GM21723 (cell line): Measurements from ENCODE around the gene ERICH2.

ENCODE experiments used
- ATAC-seq: cut with Tn5 transposase; IDR thresholded peaks from one replicate; pipeline ENCODE4 v1.9.1; 2021; ENCODE audit warnings: mild to moderate bottlenecking, moderate library complexity; ENCODE audit not compliant: unreplicated experiment

Gene ERICH2

DNA sequence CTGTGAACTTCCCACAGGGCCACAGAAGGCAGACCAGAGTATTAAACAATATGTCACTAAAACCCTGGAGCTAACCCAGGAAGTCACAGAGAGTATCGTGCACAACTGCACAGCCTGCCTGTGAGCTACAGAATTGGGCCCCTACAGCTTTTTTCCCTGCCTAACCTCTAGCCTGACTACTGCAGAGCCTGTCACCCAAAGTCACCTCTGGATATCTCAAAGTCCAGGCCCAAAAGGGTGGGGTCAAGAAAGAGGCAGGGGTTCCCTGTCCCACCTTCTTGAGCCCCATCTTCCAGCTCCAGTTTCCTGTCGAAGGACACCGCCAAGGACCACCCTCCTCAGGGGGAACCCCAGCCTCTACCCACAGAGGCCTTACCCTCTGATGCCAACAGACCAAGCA is 60.0 kb downstream of the ERICH2 start:
- ATAC-seq, result no peak

- ATAC-seq, result no peak
These were observed 60.9 kb downstream of the ERICH2 start for GRCh38 chr2:170831115-170831514.

GRCh38 chr2:170836027-170836426 is 65.8 kb downstream of the ERICH2 start:
- no peak for ATAC-seq

DNA sequence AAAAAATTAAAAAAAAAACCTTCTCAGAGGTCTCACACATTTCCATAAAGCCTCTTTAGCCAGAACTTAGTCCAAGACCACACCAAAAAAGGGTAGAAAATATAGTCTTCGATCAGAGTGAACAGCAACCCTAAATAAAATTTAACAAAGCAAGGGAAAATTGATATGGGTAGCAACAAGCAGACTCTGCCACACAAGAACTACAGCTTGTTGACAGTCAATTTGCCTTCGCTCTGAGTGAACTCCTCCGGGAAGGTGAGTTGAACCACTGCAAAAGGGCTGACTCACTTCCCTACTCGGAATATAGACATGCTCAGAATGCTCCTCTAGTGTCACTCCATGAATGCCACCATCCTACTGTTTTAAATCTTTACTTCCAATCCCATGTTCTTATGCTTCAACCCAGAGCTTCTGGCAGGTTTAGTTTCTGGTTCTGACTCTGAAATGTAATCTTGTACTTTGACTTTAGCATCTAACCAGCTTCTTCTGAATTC is 70.6 kb downstream of the ERICH2 start:
- no peak for ATAC-seq

DNA sequence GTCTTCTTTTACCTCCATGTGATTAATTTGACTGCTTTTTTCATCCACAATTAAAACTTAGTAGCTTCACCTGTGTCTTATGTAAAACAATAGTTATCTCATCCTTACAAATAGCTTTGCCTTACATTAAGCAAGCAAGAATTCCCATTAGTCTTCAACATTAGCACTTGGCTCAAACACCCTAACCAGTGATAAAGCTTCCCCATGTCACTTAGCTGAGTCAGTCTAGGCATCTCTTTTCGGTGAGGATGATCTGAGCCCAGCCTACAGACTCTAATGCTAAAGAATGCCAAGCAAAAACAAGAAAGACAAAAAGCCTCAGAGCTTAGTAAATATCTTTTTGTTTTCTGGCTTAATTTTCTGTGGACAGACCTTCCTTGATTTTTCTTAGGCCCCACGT is 72.6 kb downstream of the ERICH2 start:
- ATAC-seq, result no peak

DNA sequence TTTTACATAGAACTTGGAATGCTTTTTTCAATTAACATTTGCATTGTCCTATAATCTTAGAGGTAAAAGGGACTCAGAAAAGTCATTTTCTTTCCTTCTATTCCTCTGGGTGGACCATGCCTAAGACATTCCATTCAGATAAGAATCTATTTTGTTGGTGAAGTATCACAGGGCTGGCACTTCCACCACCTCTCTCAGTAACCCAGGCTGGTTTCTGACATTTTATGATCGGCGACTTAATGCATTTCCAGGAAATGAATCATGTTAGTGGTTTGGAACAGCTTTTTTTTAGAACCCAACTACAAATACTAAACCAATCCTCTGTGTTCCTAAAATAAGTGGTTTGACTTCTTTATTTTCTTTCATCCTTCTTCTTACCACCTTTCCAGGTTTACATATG is 73.5 kb downstream of the ERICH2 start:
- ATAC-seq, result no peak

DNA sequence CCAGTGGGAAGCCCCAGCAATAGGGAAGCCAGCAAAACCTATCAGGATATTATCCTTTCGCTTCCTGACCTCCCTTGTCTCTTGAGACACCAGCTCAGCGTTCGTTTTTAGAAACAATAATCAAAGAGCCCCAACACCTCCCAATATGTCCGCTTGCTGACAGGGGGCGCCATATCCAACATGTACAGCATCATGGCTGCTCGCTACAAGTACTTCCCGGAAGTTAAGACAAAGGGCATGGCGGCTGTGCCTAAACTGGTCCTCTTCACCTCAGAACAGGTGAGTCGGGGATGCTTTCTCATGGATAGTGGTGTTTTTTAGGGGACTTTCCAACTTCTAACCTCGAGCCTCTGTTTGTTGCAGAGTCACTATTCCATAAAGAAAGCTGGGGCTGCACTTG is 75.2 kb downstream of the ERICH2 start:
- no peak for ATAC-seq

DNA sequence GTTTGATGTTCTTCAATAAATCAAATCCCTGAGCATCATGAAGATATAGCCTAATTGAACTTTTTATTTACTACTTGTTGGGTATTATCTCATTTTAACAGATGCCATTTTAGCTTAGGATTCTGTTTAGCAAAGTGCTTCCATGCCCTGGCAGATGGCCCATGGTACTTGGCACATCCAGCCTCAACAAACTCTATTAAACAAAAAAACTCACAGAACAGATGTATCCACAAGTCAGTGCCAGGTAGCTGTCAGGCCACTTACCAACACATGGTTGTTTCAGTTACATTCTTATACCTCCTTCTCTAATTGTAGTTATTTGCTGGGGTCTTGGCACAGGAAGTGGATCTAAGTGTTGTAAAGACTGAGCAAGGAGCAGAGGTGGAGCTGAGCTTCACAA is 76.1 kb downstream of the ERICH2 start:
- no peak for ATAC-seq

DNA sequence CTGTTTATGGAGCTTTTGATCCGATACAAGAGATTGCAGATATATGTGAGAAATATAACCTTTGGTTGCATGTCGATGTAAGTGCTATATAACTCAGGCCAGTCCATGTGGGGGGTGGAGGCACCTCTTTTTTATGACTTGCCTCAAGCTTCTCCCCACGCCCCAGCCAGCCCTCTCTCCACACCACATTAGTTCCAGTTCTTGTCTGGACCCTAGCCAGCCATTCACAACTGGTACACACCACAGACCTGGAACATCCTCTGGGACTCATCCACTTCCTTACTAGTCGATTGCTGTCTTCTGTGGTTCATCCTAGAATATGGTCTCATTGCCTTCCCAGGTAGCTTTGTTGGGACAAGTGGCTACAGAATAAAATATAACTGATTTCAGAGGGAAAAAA is 77.5 kb downstream of the ERICH2 start:
- ATAC-seq, result no peak
